ENCODE data around the gene CHD9.
"Not testable (repeated sequence)": the region's sequence is repeated elsewhere in the genome, so short reads cannot be mapped to it uniquely, and the experiment has no call there.

The CHD9 gene

DNA sequence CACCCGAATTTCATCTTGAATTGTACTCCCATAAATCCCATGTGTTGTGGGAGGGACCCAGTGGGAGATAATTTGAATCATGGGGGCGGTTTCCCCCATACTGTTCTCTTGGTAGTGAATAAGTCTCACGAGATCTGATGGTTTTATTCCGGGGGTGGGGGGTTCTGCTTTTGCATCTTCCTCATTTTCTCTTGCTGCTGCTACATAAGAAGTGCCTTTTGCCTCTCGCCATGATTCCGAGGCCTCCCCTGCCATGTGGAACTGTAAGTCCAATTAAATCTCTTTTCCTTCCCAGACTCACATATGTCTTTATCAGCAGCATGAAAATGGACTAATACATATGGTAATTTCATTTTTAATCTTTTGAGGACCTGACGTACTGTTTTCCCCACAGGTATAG, 20.7 kb downstream of the CHD9 start:
- not testable (repeated sequence) for DNase-seq

DNA sequence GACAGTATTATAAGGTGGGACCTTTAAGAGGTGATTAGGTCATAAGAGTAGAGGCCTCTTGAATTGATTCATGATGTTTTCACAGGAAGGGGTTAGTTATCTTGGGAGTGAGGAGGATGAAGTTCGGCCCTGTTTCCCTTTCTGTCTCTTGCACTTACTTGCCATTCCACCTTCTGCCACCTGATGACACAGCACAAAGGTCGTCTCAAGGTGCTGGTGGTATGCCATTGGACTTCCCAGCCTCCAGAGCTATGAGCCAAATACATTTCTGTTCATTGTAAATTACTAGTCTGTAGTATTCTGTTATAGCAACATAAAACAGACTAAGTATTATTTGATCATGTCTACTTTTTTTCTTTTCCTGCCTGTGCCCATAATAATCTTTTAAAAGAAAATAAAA, 23.5 kb downstream of the CHD9 start:
- no peak for DNase-seq

DNA sequence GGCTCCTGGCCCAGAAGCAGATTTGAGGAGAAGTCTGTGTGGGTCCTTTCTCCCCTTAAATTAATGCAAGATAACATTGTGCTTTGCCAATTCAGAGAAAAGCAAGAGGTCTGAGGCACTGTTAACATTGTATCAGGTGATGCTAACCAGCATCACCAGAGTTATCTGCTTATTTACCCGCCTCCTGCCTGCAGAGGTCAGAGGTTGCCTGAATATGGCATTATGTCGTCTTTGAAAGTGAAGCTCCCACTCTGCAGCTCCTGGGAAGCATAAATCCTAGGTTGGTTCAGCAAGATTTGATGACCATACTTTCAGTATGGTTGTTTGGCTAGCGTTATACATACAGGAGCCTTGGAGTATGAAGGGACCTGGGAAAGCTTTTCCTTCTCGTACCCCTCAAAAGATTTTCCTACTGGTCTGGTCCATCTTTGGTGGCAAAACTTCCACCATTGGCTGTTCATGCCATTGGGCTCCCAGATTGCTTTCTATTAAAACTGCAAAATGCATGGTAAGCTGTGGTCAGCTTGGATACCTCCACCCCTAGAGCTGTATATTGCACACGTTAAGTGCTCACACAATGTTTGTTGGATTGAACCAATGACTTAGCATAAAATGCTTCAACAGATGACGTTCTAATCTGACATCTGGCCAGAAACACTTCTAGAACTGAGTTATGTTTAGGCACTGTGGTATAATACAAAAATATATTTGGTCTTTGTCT, 24.1 kb downstream of the CHD9 start:
- DNase-seq, result no peak

DNA sequence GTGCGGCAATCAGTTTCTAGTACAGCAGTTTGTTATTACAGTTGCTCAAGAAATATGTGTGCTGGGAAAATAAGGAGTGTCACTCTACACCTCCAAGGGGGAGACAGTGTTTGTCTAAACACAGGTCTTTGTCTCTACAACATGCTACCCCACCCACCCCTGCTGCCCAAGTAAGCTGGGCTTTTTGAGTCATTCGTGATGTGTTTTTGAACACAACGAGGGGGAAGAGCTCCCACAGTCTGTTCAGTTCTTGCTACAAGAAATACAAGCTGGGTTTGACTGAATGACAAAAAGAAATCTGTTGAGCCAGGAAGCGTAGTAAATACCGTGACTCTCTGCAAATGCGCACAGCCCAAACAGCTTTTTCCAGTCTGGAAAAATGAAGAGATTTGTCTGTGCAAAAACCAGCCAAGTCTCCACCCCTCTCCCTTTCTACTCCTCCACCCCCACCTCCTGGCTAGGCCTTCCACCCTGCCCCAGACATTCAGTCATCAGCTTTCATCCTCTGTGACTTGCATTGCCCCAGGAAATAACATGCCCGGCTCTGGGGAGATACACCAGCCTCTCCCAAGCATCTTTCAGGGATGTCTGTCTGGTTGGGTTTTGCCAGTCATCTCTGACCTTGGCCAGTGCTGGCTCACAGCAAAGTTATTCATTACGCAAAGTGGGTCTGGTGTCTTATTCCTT, 25.7 kb downstream of the CHD9 start:
- peak; percentile 73 for DNase-seq

DNA sequence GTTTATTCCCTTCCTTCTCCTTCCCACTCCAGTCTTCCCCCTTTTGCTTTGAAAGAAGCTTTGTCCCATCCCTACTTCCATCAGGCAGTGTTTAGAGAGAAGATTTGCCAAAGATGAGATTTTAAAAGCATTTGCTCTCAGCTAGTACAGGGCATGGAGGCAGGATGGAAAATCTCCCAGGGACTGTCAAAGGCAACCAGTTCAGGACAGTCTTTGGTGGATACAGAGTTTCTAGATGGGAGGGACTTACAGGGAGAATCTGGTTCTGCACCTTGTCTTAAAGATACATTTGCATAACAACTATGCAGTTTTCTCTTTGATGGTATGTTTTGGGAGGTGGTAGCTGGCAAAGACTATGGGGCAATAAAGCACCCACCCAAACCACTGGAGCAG, 26.2 kb downstream of the CHD9 start:
- DNase-seq, result no peak

DNA sequence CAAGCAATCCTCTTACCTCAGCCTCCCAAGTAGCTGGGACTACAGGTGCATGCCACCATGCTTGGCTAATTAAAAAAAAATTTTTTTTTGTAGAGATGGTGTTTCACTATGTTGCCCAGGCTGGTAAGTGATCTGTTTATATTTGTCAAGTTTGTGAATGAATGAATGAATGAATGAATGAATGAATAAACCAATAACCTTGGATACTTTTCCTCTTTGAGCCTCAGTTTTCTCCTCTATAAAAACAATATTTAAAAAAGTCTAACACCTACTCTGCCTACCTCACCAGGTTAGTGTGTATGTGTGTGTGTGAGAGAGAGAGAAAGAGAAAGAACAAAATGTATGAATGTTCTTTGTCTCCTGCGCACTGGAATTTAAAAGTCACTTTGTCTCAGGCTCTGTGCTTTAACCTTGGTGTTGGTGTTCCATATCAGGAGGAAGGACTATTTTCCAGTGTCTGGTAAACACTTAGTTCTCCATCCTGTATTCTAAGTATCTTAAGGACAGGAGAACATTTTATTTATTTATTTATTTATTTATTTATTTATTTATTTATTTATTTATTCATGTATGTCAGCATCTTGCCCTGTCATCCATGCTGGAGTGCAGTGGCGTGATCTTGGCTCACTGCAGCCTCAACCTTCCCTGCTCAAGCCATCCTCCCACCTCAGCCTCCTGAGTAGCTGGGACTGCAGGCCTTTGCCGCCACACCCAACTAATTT, 27.1 kb downstream of the CHD9 start:
- no peak for DNase-seq

DNA sequence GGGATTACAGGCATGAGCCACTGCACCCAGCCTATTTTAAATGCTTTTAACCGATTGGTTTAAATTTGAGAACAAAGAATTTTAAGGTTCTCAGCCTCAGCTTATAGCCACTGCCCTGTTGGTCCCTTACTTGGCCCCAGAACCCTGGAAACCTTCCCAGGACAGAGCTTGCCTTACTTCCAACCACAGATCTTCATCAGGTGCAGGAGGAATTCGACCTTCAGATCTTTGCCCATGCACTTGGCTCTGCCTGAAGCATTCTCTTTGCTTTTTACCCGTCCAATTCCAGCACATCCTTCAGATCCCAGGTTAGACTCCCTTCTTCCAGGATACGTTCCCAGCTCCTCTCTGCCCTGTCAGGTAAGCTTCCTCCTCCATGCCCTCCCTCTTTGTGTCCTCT, 27.7 kb downstream of the CHD9 start:
- no peak for DNase-seq

DNA sequence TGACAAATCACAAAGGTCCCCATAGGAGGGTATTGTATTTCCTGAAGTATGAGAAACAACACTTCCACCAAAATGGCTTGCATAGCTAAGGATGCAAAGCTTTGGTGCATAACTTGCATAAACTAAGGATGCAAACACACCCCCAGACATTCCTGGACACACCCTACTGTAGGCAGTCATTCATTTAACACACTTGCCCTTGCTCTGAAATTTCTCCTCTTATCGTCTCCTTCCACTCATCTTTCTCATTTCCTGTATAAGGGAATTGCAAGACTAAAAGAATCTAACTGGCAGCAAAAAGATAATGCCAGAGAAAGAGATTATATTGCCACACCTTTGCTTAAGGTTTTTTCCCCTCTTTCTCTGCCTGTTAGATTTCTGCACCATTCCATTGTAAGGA, 28.3 kb downstream of the CHD9 start:
- DNase-seq, result no peak

DNA sequence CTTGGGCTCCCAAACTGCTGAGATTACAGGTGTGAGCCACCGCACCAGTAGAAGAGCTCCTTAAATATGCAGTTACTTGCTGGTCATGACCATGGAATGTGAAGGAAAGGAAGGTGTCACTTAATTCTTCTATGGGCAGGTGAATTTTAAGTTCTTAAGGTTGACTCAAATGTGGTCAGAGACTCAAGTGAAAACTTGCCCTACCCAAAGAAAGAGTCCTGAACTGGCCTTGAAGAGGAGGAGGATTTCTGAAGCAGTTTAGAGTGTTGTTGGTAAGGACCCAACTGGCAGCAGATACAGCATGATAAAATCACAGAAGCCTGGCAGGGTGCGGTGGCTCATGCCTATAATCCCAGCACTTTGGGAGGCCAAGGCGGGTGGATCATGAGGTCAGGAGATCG, 29.4 kb downstream of the CHD9 start:
- DNase-seq, result no peak

DNA sequence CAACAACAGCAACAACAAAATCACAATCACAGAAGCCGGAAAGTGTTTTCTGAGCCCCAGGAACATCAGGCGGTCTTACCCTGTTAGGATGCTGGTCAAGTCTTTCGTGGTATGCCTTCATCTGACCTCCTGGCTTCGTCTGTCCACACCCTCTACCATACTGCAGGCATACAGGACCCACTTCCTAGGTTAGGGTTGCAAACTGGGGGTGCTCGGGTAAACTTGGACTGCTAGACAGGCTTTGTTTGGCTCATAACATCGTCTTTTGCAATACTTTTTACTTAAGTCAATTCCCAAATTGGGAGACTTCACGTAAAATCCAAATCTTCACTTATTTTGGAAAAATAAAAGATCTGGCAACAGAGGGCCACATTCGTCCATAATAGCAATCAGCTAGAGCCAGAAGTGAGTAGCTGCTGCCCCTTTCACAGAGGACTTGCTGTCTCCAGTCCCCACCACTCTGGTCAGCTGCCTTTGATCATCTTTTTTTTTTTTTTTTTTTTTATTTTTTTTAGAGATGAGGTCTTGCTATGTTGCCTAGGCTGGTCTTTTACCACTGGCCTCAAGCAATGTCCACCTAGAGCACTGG, 30.0 kb downstream of the CHD9 start:
- no peak for DNase-seq

DNA sequence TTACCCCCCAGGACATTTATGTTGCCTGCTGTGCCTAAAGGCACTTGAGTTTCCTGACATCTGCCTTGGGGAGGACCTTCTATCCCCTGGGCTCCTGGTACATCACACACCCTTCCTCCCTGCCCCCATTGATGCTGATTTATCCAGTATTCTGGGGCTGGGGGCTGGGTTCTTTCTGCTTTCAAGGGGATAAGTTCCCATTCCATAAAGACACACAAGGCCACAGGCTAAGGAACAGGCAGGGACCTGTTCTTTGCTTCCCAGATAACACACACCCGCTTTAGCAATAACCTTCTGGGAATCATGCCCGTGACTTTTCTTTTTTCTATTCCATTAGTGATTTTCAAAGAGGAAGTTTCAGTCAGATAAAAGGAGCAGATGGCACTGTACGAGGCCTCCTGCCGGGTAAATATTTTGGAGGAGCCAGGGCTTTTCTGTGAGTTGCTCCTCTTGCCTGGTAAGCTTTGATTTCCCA, 30.6 kb downstream of the CHD9 start:
- DNase-seq, result no peak

DNA sequence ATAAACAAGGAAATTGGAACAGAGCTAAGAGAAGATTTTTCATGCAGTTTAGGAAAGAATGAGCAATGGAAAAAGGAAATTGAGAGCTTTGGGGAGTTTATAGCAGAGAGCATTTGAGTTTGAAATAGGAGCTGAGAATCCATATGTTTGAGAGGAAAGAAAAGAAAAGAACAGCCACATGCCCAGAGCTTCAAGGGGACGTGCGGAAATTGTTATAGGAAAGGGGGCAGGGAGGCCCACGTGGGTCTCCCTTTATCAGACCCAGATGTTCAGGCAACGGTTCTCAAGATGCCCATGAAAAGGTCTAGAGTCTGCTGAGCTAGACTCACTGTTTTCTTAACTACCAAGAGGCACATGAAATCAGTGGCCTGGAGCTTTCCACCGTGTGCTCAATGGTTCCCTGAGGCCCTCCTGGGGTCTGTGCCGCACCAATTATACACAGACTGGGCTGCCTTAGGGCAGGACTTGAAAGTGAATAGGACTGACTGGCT, 31.2 kb downstream of the CHD9 start:
- no peak for DNase-seq

DNA sequence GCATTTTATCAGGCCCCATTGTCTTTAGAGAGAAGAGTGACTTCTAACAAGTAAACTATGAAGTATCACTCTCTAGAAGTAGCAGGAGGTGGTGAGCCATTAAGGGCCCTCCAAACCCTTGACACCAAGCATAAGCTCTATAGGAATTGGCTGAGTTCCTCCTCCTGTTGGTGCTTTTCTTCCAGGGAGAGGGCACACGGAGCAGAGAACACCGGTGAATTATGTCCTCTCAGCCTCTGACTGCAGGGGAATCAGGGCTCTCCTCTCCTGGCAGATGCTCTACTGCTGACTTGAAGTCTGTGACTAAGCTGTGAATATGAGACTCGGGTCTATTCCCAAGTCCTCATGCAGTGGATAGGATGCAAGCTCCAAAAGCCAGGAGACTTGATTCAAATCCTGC, 32.3 kb downstream of the CHD9 start:
- DNase-seq, result no peak

DNA sequence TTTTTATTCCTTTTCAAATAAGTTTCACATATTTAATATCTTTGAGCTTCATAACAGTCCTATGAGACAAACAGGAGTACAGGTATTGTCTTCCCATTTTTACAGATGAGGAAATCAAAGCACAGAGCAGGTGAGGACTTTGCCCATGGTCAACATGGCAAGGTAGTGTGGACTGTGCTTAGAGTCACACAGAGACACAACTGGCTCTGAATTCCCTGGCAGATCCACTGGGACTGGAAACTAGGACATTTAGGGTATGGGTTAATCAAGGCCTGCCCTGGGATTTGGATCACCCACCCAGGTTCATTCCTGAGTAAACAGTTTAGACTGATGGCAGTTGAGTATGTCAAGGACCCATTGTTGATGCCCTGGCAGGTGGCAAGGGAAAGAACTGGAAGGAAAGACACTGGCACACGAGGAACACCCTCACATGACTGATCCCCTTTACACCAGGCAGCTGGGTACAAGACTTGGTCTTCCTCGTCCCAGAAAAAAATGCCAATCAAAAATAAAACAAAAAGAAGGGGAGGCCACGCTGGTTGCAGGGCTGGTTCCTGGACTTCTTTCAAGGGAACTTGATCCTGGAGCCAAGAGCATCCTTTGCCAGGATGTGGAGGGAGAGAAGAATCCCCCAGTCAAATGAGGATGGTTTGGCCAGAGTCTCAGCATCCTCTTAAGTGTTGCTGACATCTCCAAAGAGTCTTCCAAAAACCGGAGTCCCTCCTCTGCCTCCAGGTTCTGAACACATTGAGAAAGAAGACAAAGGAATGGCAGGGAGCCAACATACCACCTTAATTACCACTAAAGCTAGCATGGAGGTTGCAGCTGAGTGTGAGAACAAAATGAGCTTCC, 34.9 kb downstream of the CHD9 start:
- no peak for DNase-seq

DNA sequence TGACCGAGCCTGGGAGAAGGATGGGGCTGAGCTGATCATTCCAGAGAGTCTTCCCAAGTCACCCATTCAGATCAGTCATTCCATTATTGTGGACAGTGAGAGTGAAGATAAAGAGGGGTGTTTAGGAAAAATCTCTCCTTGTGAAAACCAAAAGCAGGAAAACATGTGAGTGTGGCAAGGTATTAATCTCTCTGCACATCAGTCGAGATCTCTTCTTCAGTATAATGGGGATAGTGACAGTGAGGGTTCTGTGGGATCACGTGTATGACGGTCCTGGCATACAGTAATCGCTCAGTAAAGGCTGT, 35.4 kb downstream of the CHD9 start:
- DNase-seq, result no peak

DNA sequence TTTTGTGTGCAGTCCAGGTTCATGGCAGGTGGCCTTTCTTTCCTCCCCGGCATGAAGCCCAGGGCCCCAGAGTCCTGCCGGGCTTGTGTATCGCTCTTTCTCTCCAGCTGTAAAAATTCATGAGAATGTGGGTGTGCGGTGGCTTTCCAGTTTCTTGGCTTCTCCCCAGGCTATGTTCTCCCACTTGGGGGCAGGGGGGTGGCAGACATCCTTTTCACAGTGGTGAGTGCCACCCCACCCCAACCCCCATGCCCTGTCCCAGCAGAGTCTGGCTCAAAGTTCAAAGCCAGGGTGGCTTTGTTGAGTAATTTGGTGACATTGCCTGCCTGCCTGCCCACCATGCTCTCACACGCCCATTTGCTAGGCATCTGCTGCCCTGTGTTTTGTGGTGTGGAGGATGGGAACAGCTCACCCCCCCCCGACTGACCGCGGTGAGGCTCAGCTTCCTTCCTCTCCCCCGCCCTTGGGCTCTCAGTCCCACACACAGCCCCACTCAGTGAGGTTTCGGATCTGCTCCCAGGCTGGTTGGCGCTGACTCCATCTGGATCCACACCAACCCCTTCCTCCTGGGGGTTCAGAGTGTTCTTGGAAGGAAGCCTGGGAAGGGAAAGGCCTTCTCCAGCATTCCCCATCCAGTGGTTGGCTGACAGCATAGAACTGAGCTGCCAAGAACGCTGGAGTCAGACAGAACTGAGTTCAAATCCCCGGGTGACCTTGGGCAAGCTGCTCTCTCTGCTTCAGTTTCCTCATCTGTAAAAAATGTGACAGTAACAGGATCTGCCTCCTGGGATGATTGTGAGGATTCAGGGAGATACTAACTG, 36.0 kb downstream of the CHD9 start:
- DNase-seq, result peak; percentile 51

DNA sequence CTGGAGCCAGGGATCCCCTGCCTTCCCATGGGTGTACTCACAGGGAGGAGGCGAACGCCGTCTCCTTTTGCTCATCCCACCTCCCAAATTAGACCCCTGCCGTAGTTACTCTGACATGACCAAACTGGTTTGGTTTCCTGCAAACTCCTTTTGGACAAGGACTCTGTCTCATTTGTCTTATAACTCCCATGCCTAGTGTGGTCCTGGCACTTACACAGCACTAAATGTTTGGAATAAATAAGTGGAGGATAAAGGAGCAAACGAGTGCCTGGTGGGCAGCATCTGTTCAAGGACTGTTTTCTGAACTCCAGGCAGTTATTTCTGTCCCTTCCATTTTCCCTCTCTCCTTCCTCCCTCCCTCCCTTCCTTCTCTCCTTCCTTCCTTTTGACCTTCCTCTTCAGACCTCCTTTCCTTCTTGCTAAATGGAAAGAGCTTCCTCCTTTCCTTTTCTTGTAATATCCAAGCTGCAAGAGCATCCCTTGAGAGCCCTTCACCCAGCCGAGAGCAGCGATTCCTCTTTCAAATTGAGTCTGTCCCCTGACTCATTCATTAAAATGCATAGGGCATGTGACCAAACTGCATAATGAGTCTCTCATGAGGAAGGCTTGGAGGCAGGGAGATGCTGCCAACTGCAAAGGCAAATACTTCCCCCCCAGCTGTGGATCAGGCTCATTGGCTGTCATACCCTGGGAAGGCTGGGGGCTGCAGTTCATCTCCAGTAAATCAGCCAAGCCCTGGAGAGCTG, 36.8 kb downstream of the CHD9 start:
- DNase-seq, result peak; percentile 76

DNA sequence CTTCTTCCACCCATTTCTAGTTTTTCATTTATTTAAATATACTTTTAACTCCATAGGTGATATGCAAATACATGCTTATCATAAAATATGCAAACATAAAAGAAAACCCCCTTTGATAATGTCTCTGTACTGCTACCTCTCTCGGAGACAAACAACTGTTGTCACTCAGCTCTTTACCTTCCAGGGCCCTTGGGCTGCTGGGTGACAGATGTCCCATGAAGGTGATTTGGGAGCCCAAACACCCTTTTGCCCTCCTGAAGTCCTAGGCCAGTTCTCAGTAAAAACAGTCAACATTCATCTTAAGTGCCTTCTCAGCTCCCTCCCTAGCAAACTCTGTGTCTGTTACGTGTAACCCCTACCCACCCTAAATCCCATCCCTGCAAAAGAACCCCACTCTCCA, 37.5 kb downstream of the CHD9 start:
- no peak for DNase-seq

DNA sequence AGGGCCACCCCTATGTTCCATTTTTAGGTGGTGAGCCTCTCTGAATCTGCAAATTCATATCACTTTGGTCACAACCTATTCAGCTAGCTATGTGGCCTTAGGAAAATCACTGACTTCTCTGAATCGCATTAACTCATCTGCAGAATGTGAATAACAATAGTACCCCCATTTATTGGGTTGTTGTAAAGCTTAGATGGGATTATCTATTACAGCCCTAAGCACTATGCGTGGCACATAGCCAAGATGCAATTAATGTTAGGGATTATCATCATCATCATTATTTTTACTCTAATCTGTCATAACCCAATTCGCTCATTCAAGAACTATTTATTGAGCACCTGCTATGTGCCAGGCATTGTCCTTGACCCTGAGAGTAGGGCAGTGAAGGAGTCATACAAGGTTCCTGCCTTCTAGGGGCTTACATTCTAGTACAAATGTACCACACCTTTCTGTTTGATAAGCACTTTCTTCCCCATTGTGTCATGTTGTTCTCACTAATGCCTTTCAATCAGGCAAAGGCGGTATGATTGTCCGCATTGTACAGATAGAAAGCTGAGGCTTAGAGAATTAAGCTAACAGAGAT, 38.5 kb downstream of the CHD9 start:
- no peak for DNase-seq

DNA sequence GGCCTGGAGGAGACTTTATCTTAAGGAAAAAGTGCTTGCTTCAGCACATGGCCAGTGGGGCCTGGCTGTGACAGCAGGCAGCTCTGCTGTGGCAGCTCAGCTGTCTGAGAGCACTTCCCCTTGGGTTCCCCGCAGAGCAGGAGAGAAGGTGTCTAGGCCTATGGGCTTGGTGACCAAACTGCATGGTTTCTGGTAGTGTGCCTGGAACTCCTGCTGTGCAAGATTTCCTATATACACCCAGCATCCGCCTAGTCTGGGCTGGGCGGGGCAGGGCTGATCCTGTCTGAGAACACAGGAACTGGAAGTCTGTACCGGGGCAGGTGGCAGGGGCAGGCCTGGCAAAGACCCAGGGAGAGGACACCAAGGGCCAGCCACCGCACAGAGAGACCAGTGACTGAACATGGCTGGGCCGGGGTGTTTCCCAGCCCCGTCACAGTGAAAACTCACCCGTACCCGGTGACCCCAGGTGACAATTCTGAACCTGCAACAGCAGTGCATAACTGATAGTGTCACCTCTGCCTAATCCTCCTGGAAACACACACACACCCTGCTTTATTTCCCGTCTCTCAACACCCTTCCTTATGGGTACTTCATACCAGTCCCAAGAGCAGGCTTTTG, 39.3 kb downstream of the CHD9 start:
- DNase-seq, result no peak

Data from amniotic stem cell (primary cell).